Measurements from ENCODE around the gene PTBP1.

DNA sequence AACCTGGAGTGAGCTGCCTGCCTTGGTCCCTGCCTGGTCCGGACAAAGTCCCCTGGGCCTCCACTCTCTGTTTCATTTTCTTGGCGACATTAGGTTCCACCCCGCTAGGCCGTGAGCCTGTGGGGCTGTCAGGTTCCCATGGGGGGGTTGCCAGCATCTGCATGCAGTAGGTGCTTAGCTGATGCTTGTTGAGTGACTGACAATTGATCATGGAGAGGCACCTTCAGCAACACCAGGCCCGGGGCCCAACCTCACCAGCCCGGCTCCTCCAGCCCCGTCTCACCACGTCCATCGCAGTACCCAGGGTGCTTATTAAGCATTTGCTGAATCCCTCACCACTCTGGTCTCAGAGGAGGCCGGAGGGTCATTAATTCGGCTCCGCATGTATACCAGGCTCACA is 33.0 kb upstream of the PTBP1 start:
- no peak for TF ChIP-seq POLR2A (IDR thresholded peaks at IDR 0.05)
- TF ChIP-seq, protein P1, sequence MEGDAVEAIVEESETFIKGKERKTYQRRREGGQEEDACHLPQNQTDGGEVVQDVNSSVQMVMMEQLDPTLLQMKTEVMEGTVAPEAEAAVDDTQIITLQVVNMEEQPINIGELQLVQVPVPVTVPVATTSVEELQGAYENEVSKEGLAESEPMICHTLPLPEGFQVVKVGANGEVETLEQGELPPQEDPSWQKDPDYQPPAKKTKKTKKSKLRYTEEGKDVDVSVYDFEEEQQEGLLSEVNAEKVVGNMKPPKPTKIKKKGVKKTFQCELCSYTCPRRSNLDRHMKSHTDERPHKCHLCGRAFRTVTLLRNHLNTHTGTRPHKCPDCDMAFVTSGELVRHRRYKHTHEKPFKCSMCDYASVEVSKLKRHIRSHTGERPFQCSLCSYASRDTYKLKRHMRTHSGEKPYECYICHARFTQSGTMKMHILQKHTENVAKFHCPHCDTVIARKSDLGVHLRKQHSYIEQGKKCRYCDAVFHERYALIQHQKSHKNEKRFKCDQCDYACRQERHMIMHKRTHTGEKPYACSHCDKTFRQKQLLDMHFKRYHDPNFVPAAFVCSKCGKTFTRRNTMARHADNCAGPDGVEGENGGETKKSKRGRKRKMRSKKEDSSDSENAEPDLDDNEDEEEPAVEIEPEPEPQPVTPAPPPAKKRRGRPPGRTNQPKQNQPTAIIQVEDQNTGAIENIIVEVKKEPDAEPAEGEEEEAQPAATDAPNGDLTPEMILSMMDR (IDR thresholded peaks at IDR 0.05), result no peak

All from testis (tissue), 2 donors.